SK-N-SH treated with all-trans-retinoic acid at 6 μM for 48 hours (cell line): ENCODE results near the gene PROK2.

Experiments
- ATAC-seq: fragments of 200-7000 bp; cut with Tn5 transposase; 3 replicates; pipeline ENCODE4 v1.9.1; 2020; ENCODE audit warnings: mild to moderate bottlenecking, moderate library complexity
- ARNTL ChIP-seq: fragments of 450-650 bp; formaldehyde crosslinking; IDR thresholded peaks from 2 replicates; pipeline ENCODE4 v1.5.0; 2020; ENCODE audit warnings: low read depth, mild to moderate bottlenecking, moderate library complexity, borderline replicate concordance
- BACH2 ChIP-seq: fragments of 250-450 bp; sonication (Bioruptor Pico); IDR thresholded peaks from 2 replicates; pipeline ENCODE4 v1.9.0; 2021; ENCODE audit warnings: mild to moderate bottlenecking, borderline replicate concordance
- CSRNP3 ChIP-seq: fragments of 250-450 bp; sonication (Bioruptor Pico); IDR thresholded peaks from 2 replicates; pipeline ENCODE4 v1.5.1; 2021; ENCODE audit warnings: mild to moderate bottlenecking, moderate library complexity
- ESRRG ChIP-seq: fragments of 250-450 bp; sonication (Bioruptor Pico); IDR thresholded peaks from 2 replicates; pipeline ENCODE4 v1.6.1; 2021; ENCODE audit warnings: mild to moderate bottlenecking
- PPARA ChIP-seq: fragments of 250-450 bp; sonication (Bioruptor Pico); IDR thresholded peaks from 2 replicates; pipeline ENCODE4 v1.5.0; 2020; ENCODE audit warnings: mild to moderate bottlenecking, borderline replicate concordance
- SNAI2 ChIP-seq: fragments of 250-450 bp; sonication (Bioruptor Pico); IDR thresholded peaks from 2 replicates; pipeline ENCODE4 v1.5.0; 2020; ENCODE audit warnings: mild to moderate bottlenecking, moderate library complexity
- TCF4 ChIP-seq: fragments of 250-450 bp; sonication (Bioruptor Pico); IDR thresholded peaks from 2 replicates; pipeline ENCODE4 v1.8.0; 2021; ENCODE audit warnings: mild to moderate bottlenecking, moderate library complexity, borderline replicate concordance
- ZC3H10 ChIP-seq: fragments of 250-450 bp; sonication (Bioruptor Pico); IDR thresholded peaks from 2 replicates; pipeline ENCODE4 v1.5.1; 2021; ENCODE audit warnings: mild to moderate bottlenecking, moderate library complexity
- ZFP3 ChIP-seq: fragments of 250-450 bp; sonication (Bioruptor Pico); IDR thresholded peaks from 2 replicates; pipeline ENCODE4 v1.5.0; 2020; ENCODE audit warnings: mild to moderate bottlenecking, moderate library complexity
- ZFP30 ChIP-seq: fragments of 450-650 bp; formaldehyde crosslinking; IDR thresholded peaks from 2 replicates; pipeline ENCODE4 v1.5.0; 2022; ENCODE audit warnings: mild to moderate bottlenecking, moderate library complexity
- ZNF70 ChIP-seq: fragments of 450-650 bp; formaldehyde crosslinking; IDR thresholded peaks from 2 replicates; pipeline ENCODE4 v1.5.0; 2020; ENCODE audit warnings: mild to moderate bottlenecking, moderate library complexity
- ZNF8 ChIP-seq: fragments of 450-650 bp; formaldehyde crosslinking; IDR thresholded peaks from 2 replicates; pipeline ENCODE4 v1.5.0; 2020; ENCODE audit warnings: mild to moderate bottlenecking, moderate library complexity
- TF ChIP-seq, protein P1 (sequence below): fragments of 250-450 bp; sonication (Bioruptor Pico); IDR thresholded peaks from 2 replicates; pipeline ENCODE4 v1.5.1; 2020; ENCODE audit warnings: low read depth, mild to moderate bottlenecking, moderate library complexity
- TF ChIP-seq, protein P2 (sequence below): fragments of 250-450 bp; sonication (Bioruptor Pico); IDR thresholded peaks from 2 replicates; pipeline ENCODE4 v1.5.0; 2020; ENCODE audit warnings: mild to moderate bottlenecking, moderate library complexity
- TF ChIP-seq, protein P3 (sequence below): fragments of 250-450 bp; sonication (Bioruptor Pico); IDR thresholded peaks from 2 replicates; pipeline ENCODE4 v1.8.0; 2021; ENCODE audit warnings: low read depth, mild to moderate bottlenecking, moderate library complexity, borderline replicate concordance

PROK2 gene

GRCh38 chr3:71784914-71785531 lies at the start of gene PROK2:
PROK2 (minus strand) TSS chr3:71785148; CDS start chr3:71785052, 96 bp downstream.
- TF ChIP-seq ZNF70 (no peak), ZC3H10 (CRISPR knock-in tag) (no peak), ARNTL (CRISPR knock-in tag) (no peak), CSRNP3 (CRISPR knock-in tag) (no peak), TCF4 (CRISPR knock-in tag) (no peak), ZFP3 (CRISPR knock-in tag) (no peak), ZFP30 (no peak), PPARA (CRISPR knock-in tag) (no peak), ESRRG (no peak), BACH2 (CRISPR knock-in tag) (no peak)
- TF ChIP-seq, protein P1, sequence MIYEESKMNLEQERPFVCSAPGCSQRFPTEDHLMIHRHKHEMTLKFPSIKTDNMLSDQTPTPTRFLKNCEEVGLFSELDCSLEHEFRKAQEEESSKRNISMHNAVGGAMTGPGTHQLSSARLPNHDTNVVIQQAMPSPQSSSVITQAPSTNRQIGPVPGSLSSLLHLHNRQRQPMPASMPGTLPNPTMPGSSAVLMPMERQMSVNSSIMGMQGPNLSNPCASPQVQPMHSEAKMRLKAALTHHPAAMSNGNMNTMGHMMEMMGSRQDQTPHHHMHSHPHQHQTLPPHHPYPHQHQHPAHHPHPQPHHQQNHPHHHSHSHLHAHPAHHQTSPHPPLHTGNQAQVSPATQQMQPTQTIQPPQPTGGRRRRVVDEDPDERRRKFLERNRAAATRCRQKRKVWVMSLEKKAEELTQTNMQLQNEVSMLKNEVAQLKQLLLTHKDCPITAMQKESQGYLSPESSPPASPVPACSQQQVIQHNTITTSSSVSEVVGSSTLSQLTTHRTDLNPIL = no peak
- TF ChIP-seq, protein P2, sequence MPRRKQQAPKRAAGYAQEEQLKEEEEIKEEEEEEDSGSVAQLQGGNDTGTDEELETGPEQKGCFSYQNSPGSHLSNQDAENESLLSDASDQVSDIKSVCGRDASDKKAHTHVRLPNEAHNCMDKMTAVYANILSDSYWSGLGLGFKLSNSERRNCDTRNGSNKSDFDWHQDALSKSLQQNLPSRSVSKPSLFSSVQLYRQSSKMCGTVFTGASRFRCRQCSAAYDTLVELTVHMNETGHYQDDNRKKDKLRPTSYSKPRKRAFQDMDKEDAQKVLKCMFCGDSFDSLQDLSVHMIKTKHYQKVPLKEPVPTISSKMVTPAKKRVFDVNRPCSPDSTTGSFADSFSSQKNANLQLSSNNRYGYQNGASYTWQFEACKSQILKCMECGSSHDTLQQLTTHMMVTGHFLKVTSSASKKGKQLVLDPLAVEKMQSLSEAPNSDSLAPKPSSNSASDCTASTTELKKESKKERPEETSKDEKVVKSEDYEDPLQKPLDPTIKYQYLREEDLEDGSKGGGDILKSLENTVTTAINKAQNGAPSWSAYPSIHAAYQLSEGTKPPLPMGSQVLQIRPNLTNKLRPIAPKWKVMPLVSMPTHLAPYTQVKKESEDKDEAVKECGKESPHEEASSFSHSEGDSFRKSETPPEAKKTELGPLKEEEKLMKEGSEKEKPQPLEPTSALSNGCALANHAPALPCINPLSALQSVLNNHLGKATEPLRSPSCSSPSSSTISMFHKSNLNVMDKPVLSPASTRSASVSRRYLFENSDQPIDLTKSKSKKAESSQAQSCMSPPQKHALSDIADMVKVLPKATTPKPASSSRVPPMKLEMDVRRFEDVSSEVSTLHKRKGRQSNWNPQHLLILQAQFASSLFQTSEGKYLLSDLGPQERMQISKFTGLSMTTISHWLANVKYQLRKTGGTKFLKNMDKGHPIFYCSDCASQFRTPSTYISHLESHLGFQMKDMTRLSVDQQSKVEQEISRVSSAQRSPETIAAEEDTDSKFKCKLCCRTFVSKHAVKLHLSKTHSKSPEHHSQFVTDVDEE = no peak
- TF ChIP-seq, protein P3, sequence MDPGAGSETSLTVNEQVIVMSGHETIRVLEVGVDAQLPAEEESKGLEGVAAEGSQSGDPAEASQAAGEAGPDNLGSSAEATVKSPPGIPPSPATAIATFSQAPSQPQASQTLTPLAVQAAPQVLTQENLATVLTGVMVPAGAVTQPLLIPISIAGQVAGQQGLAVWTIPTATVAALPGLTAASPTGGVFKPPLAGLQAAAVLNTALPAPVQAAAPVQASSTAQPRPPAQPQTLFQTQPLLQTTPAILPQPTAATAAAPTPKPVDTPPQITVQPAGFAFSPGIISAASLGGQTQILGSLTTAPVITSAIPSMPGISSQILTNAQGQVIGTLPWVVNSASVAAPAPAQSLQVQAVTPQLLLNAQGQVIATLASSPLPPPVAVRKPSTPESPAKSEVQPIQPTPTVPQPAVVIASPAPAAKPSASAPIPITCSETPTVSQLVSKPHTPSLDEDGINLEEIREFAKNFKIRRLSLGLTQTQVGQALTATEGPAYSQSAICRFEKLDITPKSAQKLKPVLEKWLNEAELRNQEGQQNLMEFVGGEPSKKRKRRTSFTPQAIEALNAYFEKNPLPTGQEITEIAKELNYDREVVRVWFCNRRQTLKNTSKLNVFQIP (CRISPR knock-in tag) = no peak
- TF ChIP-seq, all 23 proteins: peak for 0
- ATAC-seq = no peak

DNA sequence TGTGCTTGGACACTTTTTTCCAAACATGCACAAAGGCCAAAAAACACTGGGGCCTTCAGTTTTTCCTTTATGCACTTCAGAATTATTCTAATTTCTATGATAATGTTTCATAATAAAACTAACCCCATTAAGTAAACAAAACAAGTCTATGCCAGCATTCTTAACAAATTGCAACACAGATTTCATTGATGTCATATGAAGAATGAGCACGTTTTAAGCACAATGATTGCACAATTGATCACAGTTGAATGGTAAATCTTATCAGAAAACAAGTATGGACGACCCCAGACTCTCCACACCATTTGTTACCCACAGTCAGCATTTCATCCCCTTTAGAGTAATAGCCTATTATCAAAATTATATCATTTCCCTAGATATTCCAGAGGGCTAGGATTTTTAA lies 46.7 kb upstream of the PROK2 start:
- TF ChIP-seq ZFP30 = no peak
- TF ChIP-seq, protein P2 = no peak
- TF ChIP-seq CSRNP3 (CRISPR knock-in tag) = no peak
- TF ChIP-seq SNAI2 (CRISPR knock-in tag) = no peak
- no peak for TF ChIP-seq TCF4 (CRISPR knock-in tag)
- TF ChIP-seq ZNF8 (CRISPR knock-in tag) = no peak
- TF ChIP-seq ZC3H10 (CRISPR knock-in tag) = no peak
- TF ChIP-seq, all 23 proteins: peak for 0
- no peak for ATAC-seq

DNA sequence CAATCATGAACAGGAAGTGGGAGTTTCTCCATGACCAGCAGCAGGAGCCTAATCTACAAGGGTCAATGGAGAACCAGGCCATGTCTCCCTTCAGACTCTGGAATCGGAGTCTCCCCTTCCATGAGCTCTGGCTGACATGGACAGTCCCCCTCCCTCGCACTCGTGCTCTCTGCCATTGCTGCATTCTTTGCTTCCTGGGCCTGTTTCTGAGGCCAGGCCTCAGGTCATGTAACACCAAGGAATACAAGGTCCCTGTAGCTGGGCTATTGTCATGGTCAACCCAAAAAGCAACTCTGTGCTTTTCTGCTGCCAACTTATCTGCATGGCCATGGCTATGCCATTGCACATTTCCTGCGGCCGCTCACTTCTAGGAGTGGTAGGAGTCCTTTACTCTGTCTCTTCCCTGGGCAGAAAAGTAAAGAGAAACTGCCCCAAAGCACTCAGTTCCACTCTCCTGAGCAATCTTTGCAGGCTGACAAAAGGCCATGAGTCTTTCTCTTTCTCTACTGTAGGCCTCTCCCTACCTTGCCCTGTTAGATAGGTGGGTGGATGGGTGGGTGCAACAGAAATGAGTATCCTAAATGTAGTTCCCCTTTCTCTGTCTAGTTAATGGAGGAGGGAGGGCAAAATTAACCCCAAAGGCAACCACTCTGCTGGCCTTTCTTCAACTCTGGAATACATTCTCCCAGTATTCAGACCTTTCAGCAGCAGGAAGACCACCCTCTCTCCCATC lies 40.8 kb upstream of the PROK2 start:
- no peak for ATAC-seq
- TF ChIP-seq PPARA (CRISPR knock-in tag) = no peak
- no peak for TF ChIP-seq BACH2 (CRISPR knock-in tag)
- TF ChIP-seq ZFP30 = no peak
